Neuronal stem cell (in vitro differentiated cells): ENCODE measurements around the gene TXN.
"Not testable (repeated sequence)": the region's sequence is repeated elsewhere in the genome, so short reads cannot be mapped to it uniquely, and the experiment has no call there.

Experiments
- DNase-seq: peaks from one replicate; pipeline ENCODE4 v3.0.0-alpha.2; 2013; ENCODE audit warnings: low spot score
- H2AFZ ChIP-seq: one replicate; pipeline ENCODE4 v1.6.1; 2013; ENCODE audit warnings: mild to moderate bottlenecking, low read length, inconsistent platforms
- H2AK5ac ChIP-seq: 2 replicates; pipeline ENCODE4 v1.6.1; 2013; ENCODE audit warnings: low read depth, mild to moderate bottlenecking, inconsistent platforms, low read length, moderate library complexity, mixed read lengths
- H2BK120ac ChIP-seq: 2 replicates; pipeline ENCODE4 v1.6.1; 2013; ENCODE audit warnings: low read depth, mild to moderate bottlenecking, inconsistent platforms, low read length, moderate library complexity, mixed read lengths
- H2BK12ac ChIP-seq: one replicate; pipeline ENCODE4 v1.6.1; 2013; ENCODE audit warnings: low read length, inconsistent platforms
- H2BK15ac ChIP-seq: 2 replicates; pipeline ENCODE4 v1.6.1; 2013; ENCODE audit warnings: mild to moderate bottlenecking, low read length, inconsistent platforms, mixed read lengths
- H2BK5ac ChIP-seq: one replicate; pipeline ENCODE4 v1.6.1; 2013; ENCODE audit warnings: inconsistent platforms, mild to moderate bottlenecking, low read length, moderate library complexity
- H3K14ac ChIP-seq: one replicate; pipeline ENCODE4 v1.6.1; 2013; ENCODE audit warnings: low read length, inconsistent platforms
- H3K18ac ChIP-seq: 2 replicates; pipeline ENCODE4 v1.6.1; 2013; ENCODE audit warnings: low read length, inconsistent platforms
- H3K23ac ChIP-seq: 2 replicates; pipeline ENCODE4 v1.6.1; 2013; ENCODE audit warnings: low read depth, mild to moderate bottlenecking, mixed read lengths, low read length, inconsistent platforms; ENCODE audit not compliant: poor library complexity
- H3K27ac ChIP-seq: replicated peaks from 3 replicates; pipeline ENCODE4 v1.5.1; 2013; ENCODE audit warnings: low read length, inconsistent platforms
- H3K27me3 ChIP-seq, 3 experiments: 2 replicates each; pipeline ENCODE4 v1.6.1; 2013; ENCODE audit warnings: low read length in 3 of 3, mild to moderate bottlenecking in 2 of 3, inconsistent platforms in 1 of 3, low read depth in 1 of 3, mixed read lengths in 1 of 3, moderate library complexity in 1 of 3; ENCODE audit not compliant: control insufficient read depth in 3 of 3, insufficient read depth in 3 of 3
- H3K36me3 ChIP-seq, 2 donors: replicated peaks in 1 of 2; 2 replicates each; pipeline ENCODE4 v1.6.1; 2013; ENCODE audit warnings: low read length in 2 of 2; ENCODE audit not compliant: control insufficient read depth in 2 of 2, insufficient read depth in 2 of 2
- H3K4ac ChIP-seq: 2 replicates; pipeline ENCODE4 v1.6.1; 2013; ENCODE audit warnings: inconsistent platforms, mild to moderate bottlenecking, low read length, moderate library complexity
- H3K4me1 ChIP-seq, 2 donors: 1 replicate in 1 of 2; 2 replicates in 1 of 2; pipeline ENCODE4 v1.6.1; 2013; ENCODE audit warnings: low read length in 2 of 2, low read depth in 1 of 2; ENCODE audit not compliant: control insufficient read depth in 2 of 2, insufficient read depth in 1 of 2
- H3K4me2 ChIP-seq: one replicate; pipeline ENCODE4 v1.6.1; 2013; ENCODE audit warnings: mild to moderate bottlenecking, low read length, inconsistent platforms; ENCODE audit not compliant: insufficient read depth, poor library complexity, severe bottlenecking
- H3K4me3 ChIP-seq, 2 donors: 2 replicates each; pipeline ENCODE4 v1.5.1; 2013; ENCODE audit warnings: low read length in 2 of 2, mild to moderate bottlenecking in 2 of 2, inconsistent platforms in 1 of 2, moderate library complexity in 1 of 2
- H3K79me1 ChIP-seq: one replicate; pipeline ENCODE4 v1.6.1; 2013; ENCODE audit warnings: low read depth, mild to moderate bottlenecking, inconsistent platforms, low read length, moderate library complexity
- H3K9ac ChIP-seq: one replicate; pipeline ENCODE4 v1.6.1; 2013; ENCODE audit warnings: mild to moderate bottlenecking, low read depth, low read length, inconsistent platforms; ENCODE audit not compliant: poor library complexity
- H3K9me3 ChIP-seq, 2 donors: replicated peaks in 1 of 2; 2 replicates each; pipeline versions ENCODE3 to v1.6.1; 2013; ENCODE audit warnings: low read length in 2 of 2, mild to moderate bottlenecking in 2 of 2, inconsistent platforms in 1 of 2, low read depth in 1 of 2, mixed read lengths in 1 of 2, moderate library complexity in 1 of 2; ENCODE audit not compliant: control insufficient read depth in 2 of 2, insufficient read depth in 1 of 2
- H4K8ac ChIP-seq: one replicate; pipeline ENCODE4 v1.6.1; 2013; ENCODE audit warnings: low read depth, mild to moderate bottlenecking, inconsistent platforms, low read length, moderate library complexity
- H4K91ac ChIP-seq: one replicate; pipeline ENCODE4 v1.6.1; 2013; ENCODE audit warnings: low read length, low read depth, mild to moderate bottlenecking, inconsistent platforms; ENCODE audit not compliant: poor library complexity
- WGBS, 2 donors: extraction: QIAGEN DNeasy Blood & Tissue Kit; methylation state at CpG; one replicate each; pipeline ENCODE4 v1.1.7; 2013; ENCODE audit warnings: missing lambda C conversion rate in 2 of 2, mixed read lengths in 1 of 2; ENCODE audit not compliant: insufficient read length in 2 of 2, insufficient replicate concordance in 1 of 2; ENCODE audit errors: extremely low coverage in 2 of 2; 5-methylcytosine and 5-hydroxymethylcytosine counted together

TXN gene

GRCh38 chr9:110198357-110198756 is 58.0 kb downstream of the TXN start:
- H3K27ac ChIP-seq = no peak overlapping the region
- peaks cover 0 to 5% (median 0%) of the 10 kb centered on the region in 3 experiments for H3K27me3 ChIP-seq
- no peak overlapping the region for H2BK15ac ChIP-seq
- no peaks in the 10 kb centered on the region for H3K36me3 ChIP-seq
- H3K18ac ChIP-seq = no peak overlapping the region
- H3K9me3 ChIP-seq = no peaks in the 10 kb centered on the region
- no peak overlapping the region for H2BK120ac ChIP-seq
- H2AK5ac ChIP-seq = peak overlapping the region; percentile 51
- no peak overlapping the region for H3K4ac ChIP-seq
- H2BK12ac ChIP-seq = no peak overlapping the region
- no peak overlapping the region for H3K23ac ChIP-seq
- no peak overlapping the region for H3K14ac ChIP-seq
- no peak overlapping the region for H3K4me3 ChIP-seq
- WGBS, 2 donors = no CpG with 5 or more reads among the region's 12 CpGs
- H4K91ac ChIP-seq = no peak overlapping the region
- no peaks in the 10 kb centered on the region for H3K79me1 ChIP-seq
- no peak for DNase-seq
- H3K4me1 ChIP-seq = no peaks in the 10 kb centered on the region
- H2BK5ac ChIP-seq = peak overlapping the region; percentile 32
- no peak overlapping the region for H3K9ac ChIP-seq
- H2AFZ ChIP-seq = no peak overlapping the region
- H4K8ac ChIP-seq = no peak overlapping the region
- H3K4me2 ChIP-seq = no peak overlapping the region

- no peak overlapping the region for H3K4me3 ChIP-seq
- no peaks in the 10 kb centered on the region for H3K9me3 ChIP-seq
- H2BK120ac ChIP-seq = no peak overlapping the region
- no peak overlapping the region for H3K18ac ChIP-seq
- no peak overlapping the region for H3K23ac ChIP-seq
- WGBS, 2 donors = no CpG with 5 or more reads among the region's 11 CpGs
- no peak overlapping the region for H4K8ac ChIP-seq
- no peak overlapping the region for H3K27ac ChIP-seq
- no peak overlapping the region for H3K14ac ChIP-seq
- no peak overlapping the region for H2BK15ac ChIP-seq
- H2BK5ac ChIP-seq = no peak overlapping the region
- no peaks in the 10 kb centered on the region for H3K4me1 ChIP-seq
- H2AFZ ChIP-seq = no peak overlapping the region
- H3K9ac ChIP-seq = no peak overlapping the region
- H3K4me2 ChIP-seq = no peak overlapping the region
- no peak overlapping the region for H3K4ac ChIP-seq
- H2AK5ac ChIP-seq = no peak overlapping the region
- peaks cover 0 to 4% (median 0%) of the 10 kb centered on the region in 3 experiments for H3K27me3 ChIP-seq
- H3K79me1 ChIP-seq = no peaks in the 10 kb centered on the region
- no peak overlapping the region for H4K91ac ChIP-seq
- no peaks in the 10 kb centered on the region for H3K36me3 ChIP-seq
- no peak for DNase-seq
- H2BK12ac ChIP-seq = no peak overlapping the region
These were observed 58.7 kb downstream of the TXN start for GRCh38 chr9:110197330-110198187.

GRCh38 chr9:110196084-110196499 is 60.2 kb downstream of the TXN start:
- H2BK120ac ChIP-seq, H2BK5ac ChIP-seq, H2BK15ac ChIP-seq, H4K8ac ChIP-seq, H2AFZ ChIP-seq, H3K36me3 ChIP-seq, H3K4me1 ChIP-seq, H3K27ac ChIP-seq, H3K9ac ChIP-seq, H3K79me1 ChIP-seq, H3K23ac ChIP-seq, H3K14ac ChIP-seq, H3K4me2 ChIP-seq, H3K4ac ChIP-seq, H4K91ac ChIP-seq, H3K27me3 ChIP-seq, H2BK12ac ChIP-seq, DNase-seq, H2AK5ac ChIP-seq, H3K9me3 ChIP-seq, H3K4me3 ChIP-seq, H3K18ac ChIP-seq: not testable (repeated sequence)
- no CpG with 5 or more reads among the region's 16 CpGs for WGBS, 2 donors
